ENCODE results near the gene SNW1. TPM values are rescaled to one million over a fixed set of nuclear protein-coding genes. Genes with fewer than 3 reads are reported as not detected.

The SNW1 gene
- total and polyA plus RNA-seq, 2 of the 4 experiments (the other 2 are of a cell fraction): 28.2 to 30.6 TPM

DNA sequence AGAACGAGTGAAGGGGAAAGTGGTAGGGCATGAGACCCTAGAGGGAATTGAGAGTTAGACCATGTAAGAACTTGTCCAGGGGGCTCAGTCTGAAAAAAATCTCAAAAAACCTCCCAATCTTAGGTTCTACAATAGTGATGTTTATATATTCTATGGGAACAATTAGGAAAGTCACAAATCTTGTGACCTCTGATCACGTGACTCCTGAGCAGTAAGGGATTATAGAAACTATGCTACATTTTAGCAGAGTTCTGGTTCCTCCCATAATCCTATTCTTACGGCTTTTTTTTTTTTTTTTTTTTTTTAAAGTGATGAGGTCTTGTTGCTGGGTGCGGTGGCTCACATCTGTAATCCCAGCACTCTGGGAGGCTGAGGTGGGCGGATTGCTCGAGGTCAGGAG is 44.8 kb upstream of the SNW1 start:
- WGBS, 2 experiments (ENCODE audit: extremely low coverage in 2 of 2, insufficient read length in 1 of 2): no CpG with 5 or more reads among the region's 6 CpGs
- no peak overlapping the region for H2AFZ ChIP-seq (replicated peaks; ENCODE audit: low read length, poor library complexity)
- POLR2A ChIA-PET (ENCODE audit: unreplicated experiment): no interaction called here

More for the DNA sequence above, 44.8 kb upstream of the SNW1 start:
- BruUV-seq (replicated peaks): no TSS peak
- intact Hi-C loops (cut with micrococcal nuclease): no loop called here
- H4K91ac ChIP-seq (ENCODE audit: insufficient read depth, low read depth, low read length): no peak overlapping the region
- no peak overlapping the region for H3K4me2 ChIP-seq (ENCODE audit: low read depth, low read length)
- no peak overlapping the region for H2BK120ac ChIP-seq (ENCODE audit: low read depth, low read length)
- no peaks in the 10 kb centered on the region for H3K9me1 ChIP-seq (ENCODE audit: insufficient read depth, low read length)
- H2BK20ac ChIP-seq (ENCODE audit: low read depth, low read length): no peak overlapping the region
- H2AK9ac ChIP-seq (replicated peaks; ENCODE audit: low read depth, low read length, poor library complexity): no peak overlapping the region
- no peak overlapping the region for H4K5ac ChIP-seq (ENCODE audit: low read depth, low read length)
- no peak overlapping the region for H3K27ac ChIP-seq (ENCODE audit: insufficient read depth, low read length)
- no peaks in the 10 kb centered on the region for H3K36me3 ChIP-seq (ENCODE audit: control insufficient read depth, insufficient read depth, low read length)
- H4K8ac ChIP-seq (ENCODE audit: low read depth in 2 of 2, low read length in 2 of 2): no peak overlapping the region
- H3K56ac ChIP-seq (ENCODE audit: extremely low read depth, insufficient read depth, low read length): no peak overlapping the region
- H2BK15ac ChIP-seq (ENCODE audit: low read depth, low read length): no peak overlapping the region
- H3K14ac ChIP-seq (replicated peaks; ENCODE audit: low read depth, low read length): no peak overlapping the region
- no peak overlapping the region for H3K4me3 ChIP-seq (ENCODE audit: insufficient read depth, low read depth, low read length)
- TF ChIP-seq, protein P1, sequence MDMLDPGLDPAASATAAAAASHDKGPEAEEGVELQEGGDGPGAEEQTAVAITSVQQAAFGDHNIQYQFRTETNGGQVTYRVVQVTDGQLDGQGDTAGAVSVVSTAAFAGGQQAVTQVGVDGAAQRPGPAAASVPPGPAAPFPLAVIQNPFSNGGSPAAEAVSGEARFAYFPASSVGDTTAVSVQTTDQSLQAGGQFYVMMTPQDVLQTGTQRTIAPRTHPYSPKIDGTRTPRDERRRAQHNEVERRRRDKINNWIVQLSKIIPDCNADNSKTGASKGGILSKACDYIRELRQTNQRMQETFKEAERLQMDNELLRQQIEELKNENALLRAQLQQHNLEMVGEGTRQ (IDR thresholded peaks at IDR 0.05; ENCODE audit: low read depth, low read length): peak; percentile 9; the same call in 1 of the 2 replicates
- TF ChIP-seq FOS (IDR thresholded peaks at IDR 0.05; ENCODE audit: low read depth, low read length): no peak
- no peak for DNase-seq
- ATAC-seq (ENCODE audit: low read depth): no peak
- no peaks in the 10 kb centered on the region for H4K20me1 ChIP-seq (ENCODE audit: insufficient read depth, low read length)
- H3K27me3 ChIP-seq (ENCODE audit: control insufficient read depth, insufficient read depth, low read length): no peaks in the 10 kb centered on the region
- H2BK5ac ChIP-seq (ENCODE audit: low read depth, low read length, poor library complexity, severe bottlenecking): no peak overlapping the region
- H3K79me1 ChIP-seq (ENCODE audit: low read depth in 1 of 2, low read length in 2 of 2): no peaks in the 10 kb centered on the region; a peak in 1 of 4 replicates
- no peak overlapping the region for H2AK5ac ChIP-seq (ENCODE audit: low read depth, low read length)
- H3K9ac ChIP-seq (ENCODE audit: low read depth, low read length): no peak overlapping the region
- H3K23ac ChIP-seq (ENCODE audit: low read depth, low read length): no peak overlapping the region
- CTCF ChIA-PET: no interaction called here
- H3K18ac ChIP-seq (ENCODE audit: low read depth, low read length): no peak overlapping the region
- H3K9me3 ChIP-seq (ENCODE audit: control insufficient read depth, insufficient read depth, low read length): no peaks in the 10 kb centered on the region
- in situ Hi-C loops (cut with MboI; ENCODE audit: low sequenced_read_pairs): no loop called here
- H3K4me1 ChIP-seq (ENCODE audit: control insufficient read depth, insufficient read depth, low read length): no peaks in the 10 kb centered on the region
- dilution Hi-C loops (cut with HindIII; ENCODE audit: low sequenced_read_pairs, unreplicated experiment): no loop called here
- no peak overlapping the region for H3K4ac ChIP-seq (ENCODE audit: low read depth, low read length)
